HUES64 (cell line): ENCODE data around the gene PCDHB12.
"Not testable (repeated sequence)": the region's sequence is repeated elsewhere in the genome, so short reads cannot be mapped to it uniquely, and the experiment has no call there.

Source experiments
- H3K27ac ChIP-seq: 2 replicates; pipeline ENCODE4 v1.7.0; 2013; ENCODE audit warnings: low read depth, low read length, inconsistent platforms
- H3K27me3 ChIP-seq: 2 replicates; pipeline ENCODE4 v1.6.1; 2013; ENCODE audit warnings: mild to moderate bottlenecking, low read length; ENCODE audit not compliant: insufficient read depth
- H3K36me3 ChIP-seq: 2 replicates; pipeline ENCODE4 v1.6.1; 2013; ENCODE audit warnings: mild to moderate bottlenecking, low read length; ENCODE audit not compliant: insufficient read depth
- H3K4me1 ChIP-seq: 2 replicates; pipeline ENCODE4 v1.6.1; 2013; ENCODE audit warnings: mild to moderate bottlenecking, low read length, moderate library complexity; ENCODE audit not compliant: insufficient read depth
- H3K4me3 ChIP-seq: 2 replicates; pipeline ENCODE4 v1.5.1; 2013; ENCODE audit warnings: mild to moderate bottlenecking, low read length, moderate library complexity
- H3K9ac ChIP-seq: 2 replicates; pipeline ENCODE4 v1.6.1; 2013; ENCODE audit warnings: mild to moderate bottlenecking, low read depth, low read length
- H3K9me3 ChIP-seq: 2 replicates; pipeline ENCODE4 v1.6.1; 2013; ENCODE audit warnings: low read depth, low read length; ENCODE audit not compliant: insufficient read depth
- WGBS: fragments of 150-250, 120-280 bp; methylation state at CpG from one replicate; pipeline ENCODE4 v1.1.7; 2013; ENCODE audit warnings: missing lambda C conversion rate; 5-methylcytosine and 5-hydroxymethylcytosine counted together

The PCDHB12 gene

GRCh38 chr5:141186897-141187512 is 21.5 kb upstream of the PCDHB12 start, which contains the start of gene PCDHB9:
Gene PCDHB9 (plus strand): TSS chr5:141187161. CDS start chr5:141187319, 158 bp downstream.
- H3K27ac ChIP-seq: no peak within 1 kb of the TSS
- H3K4me3 ChIP-seq: no peak within 1 kb of the TSS
- 51% methylated on average over 7 of the region's 9 CpGs for WGBS

GRCh38 chr5:141188682-141189081 is 19.8 kb upstream of the PCDHB12 start:
- H3K36me3 ChIP-seq, H3K27me3 ChIP-seq, H3K4me3 ChIP-seq, H3K27ac ChIP-seq, H3K4me1 ChIP-seq, H3K9ac ChIP-seq, H3K9me3 ChIP-seq: not testable (repeated sequence)
- WGBS: 96% methylated on average over 27 of the region's 37 CpGs

More at GRCh38 chr5:141186897-141187512, 21.5 kb upstream of the PCDHB12 start, which contains the start of gene PCDHB9:
- H3K36me3 ChIP-seq: no peaks in the 10 kb centered on the region
- H3K9me3 ChIP-seq: peaks cover 7% of the 10 kb centered on the region; the same call in 1 of the 2 replicates
- no peak within 1 kb of the TSS for H3K9ac ChIP-seq
- no peaks in the 10 kb centered on the region for H3K4me1 ChIP-seq
- no peaks in the 10 kb centered on the region for H3K27me3 ChIP-seq

GRCh38 chr5:141189131-141189530 is 19.4 kb upstream of the PCDHB12 start:
- H3K9me3 ChIP-seq, H3K4me3 ChIP-seq, H3K4me1 ChIP-seq, H3K27ac ChIP-seq, H3K27me3 ChIP-seq, H3K9ac ChIP-seq, H3K36me3 ChIP-seq: not testable (repeated sequence)
- 95% methylated on average over 30 of the region's 35 CpGs for WGBS

- 26% methylated on average over 8 of the region's 10 CpGs for WGBS
- Histone ChIP-seq H3K4me1 (no peaks in the 10 kb centered on the region), H3K4me3 (peak within 1 kb of the TSS; percentile 57), H3K9me3 (peaks cover 22% of the 10 kb centered on the region; the same call in 1 of the 2 replicates), H3K27me3 (no peaks in the 10 kb centered on the region), H3K36me3 (no peaks in the 10 kb centered on the region), H3K9ac (peak within 1 kb of the TSS; percentile 60; the same call in 1 of the 2 replicates), H3K27ac (no peak within 1 kb of the TSS)
These were observed 16.3 kb upstream of the PCDHB12 start, which contains the start of gene PCDHB10 for GRCh38 chr5:141192110-141192725. Gene PCDHB10 (plus strand): TSS chr5:141192353. CDS start chr5:141192553, 200 bp downstream.

GRCh38 chr5:141194332-141194731 is 14.2 kb upstream of the PCDHB12 start:
- not testable (repeated sequence) for H3K4me3 ChIP-seq, H3K27me3 ChIP-seq, H3K36me3 ChIP-seq, H3K27ac ChIP-seq, H3K9ac ChIP-seq, H3K4me1 ChIP-seq
- peaks cover 22% of the 10 kb centered on the region; the same call in 1 of the 2 replicates for H3K9me3 ChIP-seq
- WGBS: 92% methylated on average over 30 of the region's 37 CpGs

GRCh38 chr5:141196363-141196762 is 12.2 kb upstream of the PCDHB12 start:
- Histone ChIP-seq H3K9ac (no peak overlapping the region), H3K36me3 (no peaks in the 10 kb centered on the region), H3K4me1 (no peaks in the 10 kb centered on the region), H3K9me3 (peaks cover 22% of the 10 kb centered on the region; the same call in 1 of the 2 replicates), H3K4me3 (no peak overlapping the region), H3K27ac (no peak overlapping the region), H3K27me3 (no peaks in the 10 kb centered on the region)
- WGBS: 56% methylated on average over 2 of the region's 3 CpGs

- H3K27ac ChIP-seq: no peak within 1 kb of the TSS
- peak within 1 kb of the TSS; percentile 17; the same call in 1 of the 2 replicates for H3K4me3 ChIP-seq
- no peaks in the 10 kb centered on the region for H3K36me3 ChIP-seq
- H3K9me3 ChIP-seq: peaks cover 22% of the 10 kb centered on the region; the same call in 1 of the 2 replicates
- 81% methylated on average over 20 of the region's 21 CpGs for WGBS
- H3K9ac ChIP-seq: no peak within 1 kb of the TSS
- no peaks in the 10 kb centered on the region for H3K27me3 ChIP-seq
- no peaks in the 10 kb centered on the region for H3K4me1 ChIP-seq
These were observed 8.9 kb upstream of the PCDHB12 start, which contains the start of gene PCDHB11 for GRCh38 chr5:141199359-141200235. Gene PCDHB11 (plus strand): TSS chr5:141199627. CDS start chr5:141199775, 148 bp downstream.

GRCh38 chr5:141201126-141201525 is 7.4 kb upstream of the PCDHB12 start:
- 94% methylated on average over 21 of the region's 38 CpGs for WGBS
- H3K9me3 ChIP-seq, H3K9ac ChIP-seq, H3K27me3 ChIP-seq, H3K27ac ChIP-seq, H3K4me3 ChIP-seq, H3K36me3 ChIP-seq, H3K4me1 ChIP-seq: not testable (repeated sequence)

- not testable (repeated sequence) for H3K4me1 ChIP-seq, H3K36me3 ChIP-seq, H3K9ac ChIP-seq, H3K27me3 ChIP-seq, H3K9me3 ChIP-seq, H3K4me3 ChIP-seq, H3K27ac ChIP-seq
- 96% methylated on average over 33 of the region's 35 CpGs for WGBS
These were observed 6.9 kb upstream of the PCDHB12 start for GRCh38 chr5:141201646-141202045.

GRCh38 chr5:141210281-141210680 is 1.8 kb downstream of the PCDHB12 start:
- not testable (repeated sequence) for H3K27me3 ChIP-seq, H3K4me1 ChIP-seq, H3K4me3 ChIP-seq, H3K9ac ChIP-seq, H3K36me3 ChIP-seq, H3K9me3 ChIP-seq, H3K27ac ChIP-seq
- 96% methylated on average over 26 of the region's 39 CpGs for WGBS

GRCh38 chr5:141210849-141211248 is 2.3 kb downstream of the PCDHB12 start:
- H3K9me3 ChIP-seq, H3K9ac ChIP-seq, H3K4me1 ChIP-seq, H3K27ac ChIP-seq, H3K4me3 ChIP-seq, H3K27me3 ChIP-seq, H3K36me3 ChIP-seq: not testable (repeated sequence)
- 94% methylated on average over 22 of the region's 27 CpGs for WGBS
